ENCODE measurements around the gene ANO9. TPM values are rescaled to one million over a fixed set of nuclear protein-coding genes. Genes with fewer than 3 reads are reported as not detected.

ANO9 gene
- total RNA-seq = 31.0 and 34.6 TPM in 2 replicates
- long read RNA-seq, partial matches to known transcripts = 2 of 12 reads
- long read RNA-seq, other reads (novel, unspliced or antisense) = 8 of 12 reads

GRCh38 chr11:441418-442274 is at the start of gene ANO9:
TSS of gene ANO9 (minus strand) at chr11:442011. CDS start at chr11:441926, 85 bp downstream.
- Mint-ChIP-seq H3K36me3 (ENCODE audit: insufficient read depth) (no peaks in the 10 kb centered on the region), H3K4me1 (ENCODE audit: low read depth) (peaks cover 3% of the 10 kb centered on the region), H3K27ac (no peak within 1 kb of the TSS), H3K9me3 (ENCODE audit: low read depth) (no peaks in the 10 kb centered on the region), H3K27me3 (peaks cover 3% of the 10 kb centered on the region), H3K4me3 (ENCODE audit: low read depth) (peak within 1 kb of the TSS; percentile 44)
- DNase-seq (ENCODE audit: low spot score, unreplicated experiment) = peak; percentile 47
- TF ChIP-seq CTCF (IDR thresholded peaks at IDR 0.05; ENCODE audit: unreplicated experiment) = no peak

GRCh38 chr11:491358-491757 is 49.5 kb upstream of the ANO9 start:
- TF ChIP-seq CTCF (IDR thresholded peaks at IDR 0.05; ENCODE audit: unreplicated experiment) = no peak
- peaks cover 10% of the 10 kb centered on the region for H3K36me3 Mint-ChIP-seq (ENCODE audit: insufficient read depth)
- DNase-seq (ENCODE audit: low spot score, unreplicated experiment) = no peak
- no peaks in the 10 kb centered on the region for H3K27me3 Mint-ChIP-seq
- H3K9me3 Mint-ChIP-seq (ENCODE audit: low read depth) = no peaks in the 10 kb centered on the region
- no peak overlapping the region for H3K27ac Mint-ChIP-seq
- no peak overlapping the region for H3K4me3 Mint-ChIP-seq (ENCODE audit: low read depth)
- H3K4me1 Mint-ChIP-seq (ENCODE audit: low read depth) = no peaks in the 10 kb centered on the region

GRCh38 chr11:490930-491260 is 49.1 kb upstream of the ANO9 start:
- Mint-ChIP-seq H3K4me3 (ENCODE audit: low read depth) (no peak overlapping the region), H3K4me1 (ENCODE audit: low read depth) (no peaks in the 10 kb centered on the region), H3K36me3 (ENCODE audit: insufficient read depth) (peaks cover 8% of the 10 kb centered on the region), H3K9me3 (ENCODE audit: low read depth) (no peaks in the 10 kb centered on the region), H3K27me3 (no peaks in the 10 kb centered on the region), H3K27ac (no peak overlapping the region)
- no peak for TF ChIP-seq CTCF (IDR thresholded peaks at IDR 0.05; ENCODE audit: unreplicated experiment)
- DNase-seq (ENCODE audit: low spot score, unreplicated experiment) = no peak

GRCh38 chr11:490186-490929 is 48.5 kb upstream of the ANO9 start:
- Mint-ChIP-seq H3K27ac (no peak overlapping the region), H3K4me1 (ENCODE audit: low read depth) (no peaks in the 10 kb centered on the region), H3K36me3 (ENCODE audit: insufficient read depth) (peaks cover 5% of the 10 kb centered on the region), H3K27me3 (no peaks in the 10 kb centered on the region), H3K9me3 (ENCODE audit: low read depth) (no peaks in the 10 kb centered on the region), H3K4me3 (ENCODE audit: low read depth) (no peak overlapping the region)
- no peak for TF ChIP-seq CTCF (IDR thresholded peaks at IDR 0.05; ENCODE audit: unreplicated experiment)
- DNase-seq (ENCODE audit: low spot score, unreplicated experiment) = no peak

GRCh38 chr11:489610-490185 is 47.9 kb upstream of the ANO9 start:
- DNase-seq (ENCODE audit: low spot score, unreplicated experiment) = no peak

More at GRCh38 chr11:489610-490185, 47.9 kb upstream of the ANO9 start:
- H3K36me3 Mint-ChIP-seq (ENCODE audit: insufficient read depth) = peaks cover 3% of the 10 kb centered on the region
- no peaks in the 10 kb centered on the region for H3K9me3 Mint-ChIP-seq (ENCODE audit: low read depth)
- H3K27ac Mint-ChIP-seq = no peak overlapping the region
- no peaks in the 10 kb centered on the region for H3K27me3 Mint-ChIP-seq
- no peaks in the 10 kb centered on the region for H3K4me1 Mint-ChIP-seq (ENCODE audit: low read depth)
- H3K4me3 Mint-ChIP-seq (ENCODE audit: low read depth) = no peak overlapping the region
- TF ChIP-seq CTCF (IDR thresholded peaks at IDR 0.05; ENCODE audit: unreplicated experiment) = no peak

Measured in progenitor cell of endocrine pancreas (in vitro differentiated cells).